GM18861 (cell line): ENCODE data around the gene SPINT2.

ENCODE experiments used
- ATAC-seq: cut with Tn5 transposase; IDR thresholded peaks from one replicate; pipeline ENCODE4 v1.9.1; 2021; ENCODE audit not compliant: unreplicated experiment

Gene SPINT2

DNA sequence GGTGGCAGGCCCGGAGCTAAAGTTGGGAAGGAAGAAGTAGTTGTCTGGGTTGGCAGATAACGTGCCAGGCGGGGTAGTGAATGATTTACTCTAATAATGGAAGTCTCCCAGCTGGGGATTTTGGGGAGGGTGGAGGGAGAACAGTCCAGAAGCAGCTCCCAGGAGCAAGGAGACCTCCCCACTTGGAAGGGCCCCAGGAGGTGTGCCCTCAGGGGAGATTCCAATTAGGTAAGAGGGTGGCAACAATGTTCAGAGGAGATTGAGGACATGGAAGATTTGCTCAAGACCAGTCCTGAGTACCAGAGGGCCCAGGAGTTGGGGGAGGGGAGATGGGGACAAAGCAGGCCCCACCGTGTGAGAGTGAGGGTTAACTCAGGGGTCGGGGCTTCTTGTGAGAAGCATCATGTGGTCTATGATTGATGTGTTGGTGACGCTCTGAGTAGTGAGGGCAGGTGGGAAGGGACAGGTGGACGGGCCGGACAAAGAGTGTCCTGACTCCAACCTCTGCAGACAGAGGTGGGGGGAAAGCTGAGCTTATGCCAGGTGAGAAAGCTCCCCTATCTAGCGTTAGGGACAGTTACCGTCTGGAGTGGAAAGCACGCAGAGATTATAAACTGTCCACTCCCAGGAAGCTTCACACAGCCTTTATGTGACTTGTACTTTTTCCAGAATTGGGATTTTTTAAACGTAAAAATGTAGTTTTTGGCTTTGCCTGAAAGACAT is 3.5 kb downstream of the SPINT2 start:
- ATAC-seq: no peak

DNA sequence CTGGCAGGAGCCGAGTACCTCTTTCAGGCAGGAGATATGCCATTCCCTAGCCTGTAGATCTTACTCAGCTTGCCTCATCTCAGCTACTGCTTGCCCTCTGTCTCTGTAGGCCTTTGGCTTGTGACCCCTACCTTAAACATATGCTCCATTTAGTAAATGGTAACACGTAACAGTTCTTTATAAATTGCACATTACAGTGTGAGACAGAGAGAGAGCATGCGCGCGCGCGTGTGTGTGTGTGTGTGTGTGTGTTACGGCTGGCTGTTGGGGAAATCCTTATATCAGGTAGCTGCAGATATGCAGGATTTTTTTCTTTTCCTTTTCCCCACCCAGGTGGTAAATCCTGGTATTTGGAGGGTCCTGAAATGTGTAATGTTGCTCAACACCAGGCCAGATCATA is 4.2 kb downstream of the SPINT2 start:
- ATAC-seq: no peak

DNA sequence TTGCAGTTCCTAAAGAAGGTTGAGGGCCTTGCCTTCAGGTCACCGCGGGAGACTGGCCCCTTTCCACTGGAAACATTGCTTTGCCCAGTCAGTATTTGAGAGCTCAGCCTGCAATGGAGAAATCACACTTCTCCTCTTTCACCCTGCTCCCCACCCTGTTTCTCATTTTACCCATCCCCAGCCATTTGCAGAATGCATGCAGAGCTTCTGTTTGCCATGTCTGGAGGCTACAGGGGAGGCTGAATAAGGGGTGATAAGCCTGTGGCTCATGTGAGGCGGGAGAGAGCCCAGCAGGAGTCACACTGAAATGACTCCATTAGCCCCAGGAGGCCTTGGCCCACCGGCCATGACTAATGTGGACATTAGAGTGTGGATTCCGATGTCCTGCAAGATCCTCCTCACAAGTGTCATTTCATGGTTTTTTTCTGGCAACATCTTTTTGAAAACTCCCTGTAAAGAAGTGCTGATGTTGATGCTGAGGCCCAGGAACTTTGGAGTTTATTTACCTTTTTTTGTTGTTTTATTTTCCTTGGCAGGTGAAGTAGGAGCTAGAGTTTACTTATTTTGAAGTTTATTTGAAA is 6.3 kb downstream of the SPINT2 start:
- no peak for ATAC-seq

DNA sequence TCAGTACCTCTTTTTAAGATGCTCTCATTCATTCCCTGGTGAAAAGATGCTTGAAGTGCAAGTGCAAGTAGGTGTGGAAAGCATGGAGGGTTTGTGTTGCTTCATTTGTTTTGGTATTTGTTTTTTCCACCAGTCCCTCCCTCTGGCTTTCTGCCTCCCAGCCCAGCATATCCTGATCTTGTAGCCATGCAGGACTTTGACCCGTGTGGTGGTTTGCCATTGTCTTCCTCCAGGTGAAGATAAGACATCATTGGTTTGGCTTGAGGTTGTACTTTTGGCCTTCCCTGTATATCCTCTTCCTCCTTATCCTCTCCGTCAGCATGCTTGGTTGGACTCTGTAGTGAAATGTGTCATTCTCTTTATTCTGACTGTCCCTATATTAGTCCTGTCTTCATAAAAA is 9.1 kb downstream of the SPINT2 start:
- no peak for ATAC-seq

DNA sequence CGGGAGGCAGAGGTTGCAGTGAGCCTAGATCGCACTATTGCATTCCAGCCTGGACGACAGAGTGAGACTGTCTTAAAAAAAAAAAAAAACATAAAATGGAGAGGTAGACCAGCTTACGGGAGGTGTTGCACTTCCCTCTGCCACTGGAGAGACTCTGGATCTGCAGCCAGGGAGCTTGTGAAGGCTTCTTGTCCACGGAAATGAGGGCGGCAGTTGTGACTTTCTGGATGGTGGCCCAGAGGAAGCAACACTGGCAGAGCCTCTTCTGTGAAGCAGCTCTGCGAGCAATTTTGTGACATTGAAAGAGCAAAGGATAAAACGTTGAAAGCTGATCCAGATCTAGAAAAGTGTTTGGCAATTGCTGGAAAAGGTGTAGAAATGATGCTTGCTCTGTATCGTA is 10.4 kb downstream of the SPINT2 start:
- ATAC-seq: no peak

DNA sequence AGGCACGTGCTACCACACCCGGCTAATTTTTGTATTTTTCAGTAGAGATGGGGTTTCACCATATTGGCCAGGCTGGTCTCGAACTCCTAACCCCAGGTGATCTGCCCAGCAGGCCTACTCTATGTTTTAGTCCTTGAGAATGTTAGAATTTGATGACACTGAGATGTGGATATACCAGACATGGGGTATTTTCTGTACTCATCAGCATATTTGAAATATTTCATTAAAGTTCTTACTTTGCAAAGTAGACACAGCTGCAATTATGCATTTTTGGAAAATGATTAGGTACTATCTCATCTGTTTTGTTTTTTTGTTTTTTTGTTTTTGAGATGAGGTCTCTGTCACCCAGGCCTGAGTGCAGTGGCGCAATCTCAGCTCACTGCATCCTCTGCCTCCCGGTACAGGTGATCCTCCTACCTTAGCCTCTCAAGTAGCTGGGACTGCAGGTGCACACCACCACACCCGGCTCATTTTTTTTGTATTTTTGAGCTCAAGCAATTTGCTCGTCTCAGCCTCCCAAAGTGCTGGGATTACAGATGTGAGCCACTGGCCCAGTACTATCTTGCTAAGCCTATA is 12.7 kb downstream of the SPINT2 start:
- ATAC-seq: no peak

DNA sequence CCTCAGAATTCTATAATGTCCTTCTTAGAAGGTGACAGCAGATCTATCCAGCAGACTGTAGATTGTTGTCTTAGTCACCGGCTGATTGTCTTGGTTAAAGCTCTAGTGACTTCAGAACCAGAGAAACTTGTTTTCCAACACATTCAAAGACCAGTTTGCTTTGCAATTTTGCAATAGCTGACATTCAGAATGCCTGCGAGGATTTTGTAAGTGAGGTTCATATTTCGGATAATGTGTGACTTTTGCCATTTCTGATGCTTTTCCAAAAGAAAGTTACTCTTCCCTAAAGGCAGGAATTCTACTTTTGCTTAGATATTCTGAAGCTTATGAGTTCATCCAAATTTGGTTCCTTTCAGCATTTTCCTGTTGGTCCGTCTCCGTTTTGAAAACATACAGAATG is 13.2 kb downstream of the SPINT2 start:
- no peak for ATAC-seq

DNA sequence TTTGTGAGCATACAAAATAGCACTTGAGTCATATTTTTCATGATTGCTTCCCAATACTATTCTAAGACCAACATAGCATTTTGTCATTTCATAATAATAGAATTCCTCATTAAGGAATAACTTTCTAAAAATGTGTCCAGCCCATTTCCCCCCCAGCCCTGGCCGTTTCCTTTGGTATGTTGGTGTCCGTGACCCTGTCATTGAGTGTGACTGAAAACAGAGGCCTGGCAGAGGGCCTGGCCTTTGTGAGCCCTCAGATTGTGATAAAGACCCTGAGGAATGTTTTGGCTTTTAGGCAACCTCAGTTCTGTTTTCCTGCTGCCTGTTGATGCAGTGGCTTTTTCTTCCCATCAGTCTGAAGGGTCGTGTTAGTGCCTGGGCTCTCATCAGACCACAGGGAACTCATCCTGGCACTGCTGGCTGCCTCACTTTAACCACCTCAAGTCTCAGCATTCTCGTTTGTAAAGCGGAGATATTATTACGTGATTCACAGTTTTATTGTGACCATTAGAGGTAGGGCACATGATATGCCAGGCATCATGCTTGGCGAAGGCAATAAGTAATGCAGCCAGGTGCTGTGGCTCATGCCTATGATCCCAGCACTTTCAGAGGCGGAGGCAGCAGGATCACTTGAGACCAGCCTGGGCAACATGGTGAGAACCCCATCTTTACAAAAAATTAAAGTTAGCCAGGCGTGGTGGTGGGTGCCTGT is 13.8 kb downstream of the SPINT2 start:
- ATAC-seq: no peak

DNA sequence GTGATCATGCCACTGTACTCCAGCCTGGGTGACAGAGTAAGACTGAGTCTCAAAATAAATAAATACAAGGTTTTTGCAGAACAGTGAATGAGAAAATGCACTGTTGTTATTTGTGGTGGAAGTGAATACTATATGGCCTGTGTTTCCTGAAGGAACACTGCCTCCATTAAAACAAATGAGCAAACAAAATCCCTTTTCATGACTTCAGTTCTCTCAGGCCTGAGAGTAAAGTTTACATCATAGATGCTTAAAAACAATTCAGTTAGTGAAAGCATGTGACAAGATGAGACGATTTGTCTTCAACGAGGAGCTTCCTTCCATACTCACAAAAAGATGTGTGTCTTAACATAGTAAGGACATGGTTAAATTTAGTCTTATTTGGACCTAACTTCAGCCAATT is 14.4 kb downstream of the SPINT2 start:
- ATAC-seq: no peak

DNA sequence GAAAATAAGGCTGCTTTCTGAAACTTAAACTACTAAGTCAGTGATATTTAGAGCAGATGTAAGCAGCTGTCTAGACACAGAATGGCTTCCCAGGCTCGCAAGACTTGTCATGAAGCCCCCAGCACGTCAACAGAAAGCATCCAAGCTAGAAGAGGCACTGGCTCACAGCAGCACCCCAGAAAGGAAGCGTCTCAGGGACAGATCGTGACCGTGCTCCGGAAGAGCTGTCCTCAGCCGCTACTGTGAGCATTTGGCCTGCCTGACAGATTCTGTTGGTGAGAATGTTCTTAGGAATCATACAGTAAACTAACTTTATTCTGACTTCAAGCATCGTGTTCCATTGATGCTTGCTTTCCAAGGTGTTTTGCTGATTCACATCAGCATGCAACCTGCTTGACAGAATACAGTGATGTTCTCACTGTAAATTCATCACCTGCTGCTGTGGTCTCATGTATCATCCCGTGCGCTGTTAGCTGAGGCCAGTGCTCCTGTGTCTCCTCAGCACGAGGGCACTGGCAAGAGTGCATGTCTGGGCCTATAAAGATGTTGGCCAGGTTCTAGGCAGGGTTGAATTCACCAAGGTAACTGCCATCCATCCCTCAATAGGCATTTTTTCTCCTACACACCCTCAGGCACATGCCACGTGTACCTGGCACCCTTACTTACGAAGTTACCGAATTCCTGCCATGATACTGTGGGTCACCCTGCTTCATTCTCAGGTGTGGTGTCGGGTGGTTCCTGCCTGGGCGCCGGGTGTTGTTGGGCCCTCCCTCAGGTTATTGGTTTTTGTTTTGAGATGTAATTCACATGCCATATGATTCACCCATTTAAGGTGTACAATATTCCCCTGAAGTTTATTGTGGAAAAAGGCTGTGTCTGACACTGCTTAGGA is 15.9 kb downstream of the SPINT2 start:
- ATAC-seq: no peak

DNA sequence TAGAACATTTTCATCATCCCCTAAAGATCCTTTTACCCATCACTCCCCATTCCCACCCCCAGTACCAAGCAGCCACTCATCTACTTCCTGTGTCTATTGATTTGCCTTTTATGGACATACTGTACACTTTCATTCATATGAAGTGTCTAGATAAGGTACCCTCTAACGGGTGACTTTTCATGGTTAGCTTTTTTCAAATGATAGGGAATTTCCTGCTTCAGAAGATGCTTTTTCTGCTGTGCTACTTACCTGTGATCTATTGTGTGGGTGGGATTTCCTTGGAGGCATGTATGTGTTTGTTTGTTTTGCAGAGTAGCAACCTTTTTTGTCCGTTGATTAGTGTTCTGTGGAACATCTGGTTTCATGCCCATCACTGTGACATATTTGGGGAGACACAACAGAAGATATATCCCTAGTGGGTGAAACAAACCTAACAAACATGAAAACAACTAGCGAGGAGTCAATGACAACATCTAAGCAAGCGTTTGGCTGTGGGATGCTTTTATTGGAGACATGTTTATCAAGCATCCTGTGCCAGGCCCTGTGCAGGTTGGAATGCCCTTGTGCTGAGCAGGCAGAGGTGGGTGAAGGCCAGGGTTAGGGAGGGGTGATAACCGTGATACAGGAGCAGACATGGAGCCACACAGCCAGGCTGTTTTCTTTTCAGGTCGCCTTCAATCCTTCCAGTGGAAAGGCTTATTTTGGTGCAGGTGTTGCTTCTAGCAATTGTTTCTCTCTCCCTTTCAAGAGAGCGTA is 17.6 kb downstream of the SPINT2 start:
- ATAC-seq: no peak

DNA sequence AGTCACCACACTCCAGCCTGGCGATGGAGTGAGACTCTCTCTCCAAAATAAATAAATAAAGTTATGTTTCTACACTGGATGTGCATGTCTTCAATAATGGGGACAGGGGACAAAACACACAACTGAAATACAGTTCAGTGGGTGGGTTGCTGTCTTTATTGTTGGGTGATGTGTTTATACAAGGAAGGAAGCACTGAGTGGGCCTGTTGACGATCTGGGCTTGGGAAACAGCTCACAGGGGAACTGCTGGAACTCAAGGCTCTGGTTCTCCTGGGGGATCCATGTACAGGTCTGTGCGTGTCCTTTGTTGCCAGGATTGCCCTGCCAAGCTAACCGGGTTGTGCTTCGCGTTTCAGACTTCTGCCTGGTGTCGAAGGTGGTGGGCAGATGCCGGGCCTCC is 18.9 kb downstream of the SPINT2 start:
- no peak for ATAC-seq

DNA sequence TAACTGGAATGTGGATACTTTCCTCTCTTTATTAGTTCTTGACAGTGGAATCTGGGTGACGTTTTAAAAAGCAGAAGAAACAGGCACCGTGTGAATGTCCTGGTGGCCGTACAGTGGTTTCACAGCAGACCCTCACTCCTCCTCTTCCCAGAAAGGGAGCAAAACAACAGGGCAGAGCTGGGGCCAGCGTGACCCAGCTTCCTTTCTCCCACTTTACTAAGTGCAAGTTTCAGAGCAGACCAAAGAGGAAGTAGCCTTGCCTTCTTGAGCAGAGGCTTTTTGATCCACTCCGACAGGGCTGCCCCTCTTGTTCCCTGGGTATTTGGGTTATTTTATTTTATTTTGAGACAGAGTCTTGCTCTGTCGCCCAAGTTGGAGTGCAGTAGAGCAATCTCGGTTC is 20.0 kb downstream of the SPINT2 start:
- ATAC-seq: no peak

DNA sequence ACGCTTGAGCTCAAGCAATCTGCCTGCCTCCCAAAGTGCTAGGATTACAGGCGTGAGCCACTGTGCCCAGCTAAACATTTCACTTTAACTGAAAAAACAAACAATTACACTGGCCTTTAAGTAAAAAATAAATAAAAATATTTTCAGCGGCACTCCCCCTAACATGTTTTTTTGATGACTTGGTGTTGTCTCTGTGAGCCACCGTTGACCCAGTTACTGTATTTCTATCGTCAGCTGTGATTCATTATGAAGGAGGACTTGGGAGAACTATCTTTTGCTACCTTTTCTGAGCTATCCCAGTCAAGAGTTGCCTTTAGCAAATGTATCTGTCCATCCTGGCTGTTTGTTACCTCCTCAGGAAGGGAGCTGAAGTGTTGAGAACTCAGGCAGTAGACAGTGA is 21.2 kb downstream of the SPINT2 start:
- no peak for ATAC-seq

DNA sequence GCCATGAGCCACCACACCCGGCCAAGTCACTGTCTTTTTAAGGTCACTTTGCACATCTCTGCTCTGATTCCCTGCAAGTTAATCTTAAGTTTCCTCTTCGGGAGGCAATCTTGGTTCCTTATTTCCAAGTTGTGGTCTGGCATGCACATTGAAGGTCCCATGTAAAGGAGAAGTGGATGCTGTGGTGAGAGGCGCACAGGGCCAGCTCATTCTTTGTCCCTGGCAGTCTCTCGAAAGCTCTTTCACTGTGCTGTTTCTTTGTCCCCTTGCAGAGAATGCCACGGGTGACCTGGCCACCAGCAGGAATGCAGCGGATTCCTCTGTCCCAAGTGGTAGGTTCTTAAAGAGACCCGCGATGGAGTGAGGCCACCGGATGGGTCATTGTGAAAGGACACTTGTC is 23.2 kb downstream of the SPINT2 start:
- ATAC-seq: no peak

DNA sequence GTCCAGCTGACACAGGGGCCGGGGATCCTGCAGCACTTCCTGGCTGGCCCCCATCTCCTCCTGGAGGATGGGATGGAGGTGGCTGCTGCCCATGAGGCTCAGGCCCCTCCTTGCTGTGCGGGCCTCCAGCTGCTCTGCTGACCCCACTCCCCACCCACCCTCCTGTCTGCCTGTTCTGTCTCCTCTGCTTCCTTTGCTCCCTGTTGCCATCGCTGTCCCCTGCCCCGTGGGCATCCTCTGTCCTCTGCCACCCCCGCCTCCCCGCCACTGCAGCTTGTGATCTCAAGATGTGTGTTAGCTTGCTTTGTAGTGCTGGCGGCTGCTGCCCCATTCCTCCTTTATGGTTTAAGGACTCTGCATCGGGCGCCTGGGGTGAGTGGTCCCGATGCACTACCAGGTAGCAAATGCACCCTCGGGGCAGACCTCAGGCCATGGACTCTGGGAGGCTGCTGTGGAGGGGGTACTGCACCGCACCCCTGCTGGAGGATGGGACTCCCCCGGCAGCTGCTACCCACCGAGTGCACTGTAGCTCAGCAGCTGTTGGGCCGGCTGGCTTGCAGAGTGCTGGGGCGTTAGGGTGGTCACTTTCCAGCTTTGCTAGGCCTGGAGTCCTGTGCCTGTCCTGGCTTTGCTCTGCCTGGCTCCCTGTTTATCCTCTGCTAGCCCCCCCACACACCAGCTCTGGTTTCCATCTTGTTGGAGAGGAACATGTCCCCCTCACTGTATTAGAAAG is 23.9 kb downstream of the SPINT2 start:
- ATAC-seq: no peak

DNA sequence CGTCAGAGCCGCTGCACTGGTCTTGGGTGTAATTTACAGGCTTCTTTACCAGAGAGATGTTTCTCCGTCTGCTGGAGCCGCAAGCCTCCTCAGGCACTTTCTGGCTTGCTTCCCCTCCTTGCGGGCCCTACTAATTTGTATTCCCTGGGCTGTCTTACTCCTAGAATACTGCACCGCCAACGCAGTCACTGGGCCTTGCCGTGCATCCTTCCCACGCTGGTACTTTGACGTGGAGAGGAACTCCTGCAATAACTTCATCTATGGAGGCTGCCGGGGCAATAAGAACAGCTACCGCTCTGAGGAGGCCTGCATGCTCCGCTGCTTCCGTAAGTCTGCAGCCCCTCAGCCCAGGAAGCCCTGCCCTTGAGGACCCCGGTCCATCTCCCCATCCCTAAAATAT is 25.6 kb downstream of the SPINT2 start:
- no peak for ATAC-seq

DNA sequence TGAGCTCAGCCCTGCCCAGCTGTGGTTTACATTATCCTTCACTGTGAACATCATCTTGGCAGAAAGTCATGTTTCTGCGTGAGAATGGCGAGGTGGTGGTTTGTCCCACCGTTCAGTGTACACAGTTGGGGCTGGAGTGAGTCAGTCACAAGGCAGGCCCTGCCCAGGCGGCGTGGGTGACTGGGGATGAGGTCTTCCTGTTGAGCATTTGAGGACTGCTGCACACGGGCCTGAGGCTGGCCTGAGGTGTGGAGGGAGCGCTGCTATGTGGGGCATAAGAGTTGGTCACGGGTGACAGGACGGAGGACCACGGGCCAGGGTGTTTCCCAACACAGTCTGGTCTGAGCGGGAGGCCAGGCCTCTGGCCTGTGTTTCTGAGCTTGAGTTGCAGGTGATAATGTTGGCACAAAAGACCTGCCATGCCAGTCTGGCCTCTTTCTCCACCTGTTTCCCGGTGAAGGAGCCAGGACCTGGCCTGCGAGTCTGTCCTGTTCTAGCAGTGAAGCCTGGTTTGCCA is 26.3 kb downstream of the SPINT2 start:
- ATAC-seq: no peak

DNA sequence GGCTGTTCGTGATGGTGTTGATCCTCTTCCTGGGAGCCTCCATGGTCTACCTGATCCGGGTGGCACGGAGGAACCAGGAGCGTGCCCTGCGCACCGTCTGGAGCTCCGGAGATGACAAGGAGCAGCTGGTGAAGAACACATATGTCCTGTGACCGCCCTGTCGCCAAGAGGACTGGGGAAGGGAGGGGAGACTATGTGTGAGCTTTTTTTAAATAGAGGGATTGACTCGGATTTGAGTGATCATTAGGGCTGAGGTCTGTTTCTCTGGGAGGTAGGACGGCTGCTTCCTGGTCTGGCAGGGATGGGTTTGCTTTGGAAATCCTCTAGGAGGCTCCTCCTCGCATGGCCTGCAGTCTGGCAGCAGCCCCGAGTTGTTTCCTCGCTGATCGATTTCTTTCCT is 27.5 kb downstream of the SPINT2 start:
- no peak for ATAC-seq

DNA sequence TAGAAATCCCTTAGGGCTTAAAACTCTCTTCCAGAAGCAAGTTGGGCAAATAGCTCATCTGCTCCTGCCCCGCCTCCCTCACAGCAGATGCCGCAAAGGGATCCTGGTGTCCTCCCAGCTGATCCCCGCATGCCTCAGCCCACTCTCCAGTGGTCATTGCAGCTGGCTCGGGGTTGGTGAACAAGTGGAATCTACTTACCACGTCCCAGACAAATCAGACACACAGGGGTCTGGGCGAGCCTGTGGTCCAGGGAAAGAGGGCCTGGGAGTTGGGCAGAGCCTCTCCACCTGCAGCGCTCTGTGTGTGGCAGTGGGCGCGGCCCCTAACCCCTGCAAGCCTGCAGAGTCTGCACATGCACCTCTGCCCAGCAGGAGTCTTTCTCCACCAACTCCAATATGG is 28.9 kb downstream of the SPINT2 start:
- ATAC-seq: no peak
